SW480 (cell line): Measurements from ENCODE around the gene ACSM2B.
"Not testable (repeated sequence)": the region's sequence is repeated elsewhere in the genome, so short reads cannot be mapped to it uniquely, and the experiment has no call there.

Experiments used
- DNase-seq: peaks from one replicate; pipeline ENCODE4 v3.0.0-alpha.2; 2016; ENCODE audit warnings: low spot score

The ACSM2B gene

GRCh38 chr16:20576145-20576544, at the start of gene ACSM2B:
Gene ACSM2B (minus strand): TSS chr16:20576367. CDS start chr16:20564845, 11,522 bp downstream.
- DNase-seq = not testable (repeated sequence)

DNA sequence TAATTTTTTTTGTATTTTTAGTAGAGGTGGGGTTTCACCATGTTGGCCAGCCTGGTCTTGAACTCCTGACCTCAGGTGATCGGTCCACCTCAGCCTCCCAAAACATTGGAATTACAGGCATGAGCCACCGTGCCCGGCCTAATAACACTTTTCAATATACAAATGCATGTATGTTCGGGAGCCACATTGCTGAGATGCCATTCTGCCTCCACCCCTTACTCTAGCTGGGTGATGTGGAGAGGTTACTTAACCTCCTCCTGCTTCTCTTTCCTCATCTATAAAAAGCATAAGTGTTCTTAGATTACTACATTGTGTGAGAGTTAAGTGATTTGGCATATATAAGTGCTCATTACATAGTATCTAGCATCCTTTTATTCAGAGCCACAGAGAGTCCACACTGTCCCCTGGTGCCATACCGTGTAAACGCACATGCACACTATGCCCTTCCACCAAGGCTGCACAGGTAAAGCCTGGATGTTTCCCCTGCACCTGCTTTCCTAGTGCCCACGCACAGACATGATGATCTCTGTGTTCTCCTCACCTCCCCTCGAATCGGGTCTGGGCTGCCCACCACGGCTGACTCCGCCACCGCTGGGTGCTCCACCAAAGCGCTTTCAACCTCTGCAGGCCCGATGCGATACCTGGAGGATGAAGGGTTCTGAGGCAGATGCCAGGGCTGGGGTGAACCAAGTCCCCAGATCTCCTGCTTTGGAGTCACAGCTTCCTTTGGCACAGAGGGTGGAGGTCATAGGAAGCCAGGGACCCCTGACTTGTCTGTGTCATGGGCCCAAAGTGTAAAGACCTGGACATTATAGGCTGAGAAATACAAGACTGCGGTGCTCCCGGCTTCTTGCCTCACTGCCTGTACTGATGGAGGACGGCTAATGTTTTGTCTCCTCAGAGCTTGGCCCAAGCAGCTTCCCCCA, 49.0 kb upstream of the ACSM2B start:
- DNase-seq = no peak

- DNase-seq = no peak
These were observed 48.0 kb upstream of the ACSM2B start for GRCh38 chr16:20624205-20624604.

DNA sequence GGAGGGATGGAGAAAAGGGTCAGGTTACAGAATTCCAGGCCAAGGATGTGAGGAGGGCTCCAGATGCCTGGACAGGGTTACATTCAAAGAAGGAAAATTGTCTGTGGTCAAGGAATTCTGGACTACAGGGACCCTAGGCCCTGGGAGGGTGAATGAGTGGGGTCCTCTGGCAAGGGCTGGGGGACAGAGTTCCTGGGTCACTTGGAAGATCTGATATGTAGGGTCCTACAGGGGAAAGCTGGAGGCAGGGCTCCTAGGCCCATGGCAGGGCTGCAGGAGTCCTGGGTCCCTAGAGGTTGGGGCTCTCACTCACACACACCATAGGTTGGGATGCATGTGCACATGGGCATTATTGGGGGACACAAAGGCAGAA, 46.3 kb upstream of the ACSM2B start:
- no peak for DNase-seq

DNA sequence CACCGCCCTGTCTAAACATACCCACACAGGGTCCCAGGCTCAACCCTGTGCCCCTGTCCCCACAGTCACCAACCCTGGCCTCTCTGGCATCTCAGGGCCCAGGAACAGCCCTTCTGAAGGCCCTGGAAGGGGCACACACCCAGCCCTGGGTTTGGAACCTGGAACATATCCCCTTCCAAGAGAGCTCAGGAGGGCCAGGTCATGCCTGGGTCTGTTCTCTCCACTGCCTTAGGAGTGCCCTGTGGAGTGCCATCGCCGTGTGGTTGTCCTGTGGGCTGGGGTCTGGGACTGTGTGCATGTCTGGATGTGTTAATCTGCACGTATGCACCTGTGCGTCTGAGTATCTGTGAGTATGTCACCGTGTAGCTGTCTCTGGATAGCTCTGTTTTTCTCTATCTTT, 45.2 kb upstream of the ACSM2B start:
- no peak for DNase-seq

DNA sequence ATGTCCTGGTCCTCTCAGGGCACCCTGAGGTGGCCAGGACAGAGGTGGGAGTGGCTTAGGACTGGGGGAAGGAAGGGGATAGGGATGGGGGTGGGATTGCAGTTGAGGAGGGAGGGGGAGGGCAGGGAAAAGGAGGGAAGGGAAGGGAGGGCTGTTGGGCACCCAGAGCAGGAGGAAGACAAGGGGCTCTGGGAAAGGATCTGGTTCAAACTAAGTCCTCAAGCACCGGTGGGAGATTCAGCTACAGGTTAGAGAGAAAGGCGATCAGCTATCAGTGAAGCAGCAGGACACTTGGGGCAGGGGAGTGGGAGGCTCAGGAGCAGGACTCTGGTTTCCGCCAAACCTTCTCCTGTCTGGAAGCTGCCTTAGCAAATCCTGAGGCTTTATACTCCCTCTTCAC, 44.6 kb upstream of the ACSM2B start:
- DNase-seq = no peak

DNA sequence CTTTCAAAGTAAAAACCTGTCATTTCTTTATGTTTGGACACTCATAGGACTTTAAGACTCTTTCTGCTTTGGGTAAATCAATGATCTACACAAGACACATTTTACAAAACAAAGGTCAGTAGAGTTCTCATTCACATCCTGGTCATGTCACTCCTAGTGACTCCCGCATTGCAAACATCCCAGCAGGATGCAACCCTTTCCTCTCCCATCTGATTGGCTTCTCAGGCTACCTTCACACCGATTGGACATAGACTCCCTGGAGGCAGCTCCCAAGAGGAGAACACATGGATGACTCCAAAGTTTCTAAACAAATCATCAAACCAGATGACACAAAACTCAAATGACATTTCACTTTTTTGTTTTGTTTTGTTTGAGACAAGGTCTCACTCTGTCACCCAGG, 43.8 kb upstream of the ACSM2B start:
- DNase-seq = no peak

DNA sequence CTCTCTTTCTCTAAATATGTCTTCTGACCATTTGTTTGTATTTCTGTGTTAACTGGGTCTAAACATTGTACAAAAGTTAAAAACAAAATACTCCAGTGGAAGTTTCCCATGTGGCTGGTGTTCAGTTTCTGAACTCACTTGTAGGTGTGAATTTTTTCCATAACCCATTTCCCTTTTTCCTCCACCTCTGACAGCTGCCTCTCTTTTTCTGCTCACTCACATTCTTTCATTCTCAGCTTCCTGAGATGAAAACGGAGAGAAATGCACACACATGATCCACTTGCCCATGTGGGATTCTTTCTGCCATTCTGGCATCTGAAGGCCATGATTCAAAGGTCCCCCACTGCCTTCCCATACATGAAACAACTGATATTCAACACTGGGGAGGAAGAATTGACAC, 41.1 kb upstream of the ACSM2B start:
- no peak for DNase-seq

DNA sequence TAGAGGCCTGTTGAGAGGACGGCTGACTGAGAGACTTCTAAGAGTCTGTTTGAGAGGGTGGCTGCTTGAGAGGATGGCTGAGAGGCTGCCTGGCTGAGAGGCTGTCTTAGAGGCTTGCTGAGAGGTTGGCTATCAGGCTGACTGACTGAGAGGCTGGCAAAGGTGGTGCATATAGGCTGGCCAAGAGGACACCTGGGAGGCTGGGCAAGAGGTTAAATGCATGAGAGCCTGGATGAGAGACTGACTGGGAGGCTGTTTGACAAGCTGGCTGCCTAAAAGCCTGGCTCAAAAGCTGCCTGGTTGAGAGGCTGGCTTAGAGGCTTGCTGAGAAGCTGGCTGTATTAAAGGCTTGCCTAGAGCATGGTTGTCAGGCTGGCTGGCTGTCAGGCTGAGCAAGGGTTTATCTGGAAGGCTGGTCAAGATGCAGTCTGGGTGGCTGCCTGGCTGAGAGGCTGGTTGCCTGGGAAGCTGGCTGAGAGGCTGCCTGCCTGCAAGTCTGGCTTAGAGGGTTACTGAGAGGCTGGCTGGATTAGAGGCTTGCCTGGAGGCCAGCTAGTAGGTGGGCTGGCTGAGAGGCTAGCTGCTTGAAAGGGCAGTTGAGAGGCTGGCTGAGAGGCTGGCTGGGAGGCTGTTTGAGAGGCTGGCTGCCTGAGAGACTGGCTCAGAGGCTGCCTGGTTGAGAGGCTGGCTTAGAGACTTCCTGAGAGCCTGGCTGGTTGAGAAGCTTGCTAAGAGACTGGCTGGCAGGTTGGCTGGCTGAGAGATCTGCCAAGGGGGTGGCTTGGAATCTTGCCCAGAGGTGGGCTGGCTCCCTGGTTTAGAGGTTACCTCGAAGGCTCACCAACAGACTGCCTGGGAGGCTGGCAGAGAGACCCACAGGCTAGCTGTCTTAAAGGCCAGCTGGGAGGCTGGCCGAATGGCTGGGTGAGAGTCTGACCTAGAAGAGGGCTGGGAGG, 38.3 kb upstream of the ACSM2B start:
- DNase-seq = no peak

DNA sequence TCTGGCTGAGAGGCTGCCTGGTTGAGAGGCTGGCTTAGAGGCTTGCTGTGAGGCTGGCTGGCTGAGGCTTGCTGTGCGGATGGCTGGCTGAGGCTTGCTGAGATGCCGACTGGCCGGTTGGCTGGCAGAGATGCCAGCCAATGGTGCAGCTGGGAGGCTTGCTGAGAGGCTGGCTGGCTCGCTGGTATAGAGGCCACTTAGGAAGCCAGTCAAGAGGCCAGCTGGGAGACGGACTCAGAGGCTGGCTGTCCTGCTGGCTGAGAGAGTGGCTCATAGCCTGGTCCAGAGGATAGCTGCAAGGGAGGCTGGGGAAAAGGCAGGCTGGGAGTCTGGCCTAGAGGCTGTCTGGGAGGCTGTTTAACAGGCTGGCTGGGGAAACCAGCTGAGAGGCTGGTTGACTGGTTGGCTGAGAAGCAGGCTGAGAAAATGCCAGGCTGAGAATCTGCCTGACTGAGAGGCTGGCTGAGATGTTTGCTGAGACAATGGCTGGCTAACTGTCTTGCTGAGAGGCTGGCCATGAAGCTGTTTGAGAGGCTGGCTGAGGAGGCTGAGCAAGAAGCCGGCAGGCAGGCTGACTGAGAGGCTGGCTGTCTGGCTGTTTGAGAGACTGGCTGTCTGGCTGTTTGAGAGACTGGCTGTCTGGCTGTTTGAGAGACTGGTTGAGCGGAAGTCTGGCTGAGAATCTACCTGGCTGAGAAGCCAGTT, 37.5 kb upstream of the ACSM2B start:
- no peak for DNase-seq

DNA sequence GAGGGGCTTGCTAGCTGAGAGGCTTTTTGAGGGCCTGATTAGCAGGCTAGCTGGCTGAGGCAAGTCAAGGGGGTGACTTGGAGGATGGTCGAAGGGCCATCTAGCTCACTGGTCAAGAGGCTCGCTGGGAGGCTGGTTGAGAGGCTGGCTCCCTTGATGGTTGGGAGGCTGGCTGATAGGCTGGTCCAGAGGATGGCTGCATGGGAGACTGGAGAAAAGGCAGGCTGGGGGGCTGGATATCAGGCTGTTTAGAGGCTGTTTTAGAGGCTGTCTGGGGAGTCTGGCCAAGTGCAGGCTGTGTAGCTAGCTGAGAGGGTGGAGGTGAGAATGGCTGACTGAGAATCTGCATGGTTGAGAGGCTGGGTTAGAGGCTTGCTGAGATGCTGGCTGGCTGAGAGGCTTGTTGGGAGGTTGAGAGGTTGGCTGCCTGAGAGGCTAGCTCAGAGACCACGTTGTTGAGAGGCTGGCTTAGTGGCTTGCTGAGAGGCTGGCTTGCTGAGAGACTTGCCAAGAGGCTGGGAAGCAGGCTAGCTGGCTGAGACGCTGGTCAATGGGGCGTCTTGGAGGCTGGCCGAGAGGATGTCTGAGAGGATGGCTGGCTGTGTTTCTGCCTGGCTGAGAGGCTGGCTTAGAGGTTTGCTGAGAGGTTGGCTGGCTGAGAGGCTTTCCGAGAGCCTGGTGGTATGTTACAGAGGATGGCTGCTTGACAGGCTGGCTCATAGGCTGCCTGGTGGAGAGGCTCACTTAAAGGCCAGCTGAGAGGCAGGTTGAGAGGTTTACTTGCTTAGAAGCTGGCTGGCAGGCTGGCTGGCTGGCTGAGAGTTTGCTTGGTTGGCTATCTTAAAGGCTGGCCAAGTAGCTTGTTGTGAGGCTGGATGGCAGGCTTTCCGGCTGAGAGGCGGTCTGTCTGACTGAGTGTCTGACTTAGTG, 36.6 kb upstream of the ACSM2B start:
- no peak for DNase-seq

GRCh38 chr16:20611975-20612481, 35.9 kb upstream of the ACSM2B start:
- DNase-seq = no peak

- no peak for DNase-seq
These were observed 35.3 kb upstream of the ACSM2B start for GRCh38 chr16:20611350-20611902.

GRCh38 chr16:20610892-20611349, 34.8 kb upstream of the ACSM2B start:
- DNase-seq = no peak

DNA sequence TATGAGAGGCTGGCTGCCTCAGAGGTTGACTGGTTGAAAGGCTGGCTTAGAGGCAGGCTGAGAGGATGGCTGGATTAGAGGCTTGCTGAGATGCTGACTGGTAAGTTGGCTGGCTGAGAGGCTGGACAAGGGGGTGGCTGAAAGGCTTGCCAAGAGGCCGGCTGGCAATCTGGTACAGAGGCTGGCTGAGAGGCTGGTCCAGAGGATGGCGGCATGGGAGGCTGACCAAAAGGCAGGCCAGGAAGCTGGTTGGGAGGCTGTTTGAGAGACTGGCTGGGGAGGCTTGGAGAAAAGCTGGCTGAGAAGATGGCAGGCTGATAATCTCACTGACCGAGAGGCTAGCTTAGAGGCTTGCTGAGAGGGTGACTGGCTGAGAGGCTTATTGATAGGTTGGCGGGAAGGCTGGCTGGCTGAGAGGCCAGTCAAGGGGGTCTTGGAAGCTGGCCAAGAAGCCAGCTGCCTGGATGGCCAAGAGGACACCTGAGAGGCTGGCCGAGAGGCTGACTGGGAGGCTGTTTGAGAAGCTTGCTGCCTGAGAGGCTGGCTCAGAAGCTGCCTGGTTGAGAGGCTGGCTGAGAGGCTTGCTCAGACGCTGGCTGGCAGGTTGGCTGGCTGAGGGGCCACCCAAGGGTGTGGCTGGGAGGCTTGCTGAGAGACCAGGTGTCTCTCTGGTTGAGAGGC, 34.2 kb upstream of the ACSM2B start:
- no peak for DNase-seq

- DNase-seq = peak; percentile 21
These were observed 26.0 kb upstream of the ACSM2B start for GRCh38 chr16:20602205-20602604.

DNA sequence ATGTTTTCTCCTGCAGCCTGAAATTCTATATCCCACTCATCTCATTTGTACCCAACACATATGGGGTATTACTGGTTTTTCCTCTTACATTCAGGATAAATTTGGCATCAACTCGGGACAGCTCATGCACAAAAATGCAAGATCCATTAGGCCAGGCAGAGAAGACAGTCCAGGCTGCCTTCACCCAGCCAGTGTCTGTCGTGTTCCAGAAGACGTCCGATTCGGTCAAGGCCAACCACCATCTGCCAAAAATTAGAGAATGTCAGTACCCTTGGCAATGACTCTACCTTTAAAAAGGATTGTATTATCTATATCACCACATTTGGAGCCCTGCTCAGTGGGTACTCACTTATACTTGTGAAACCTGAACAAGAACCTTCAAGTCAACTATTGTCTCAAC, 23.3 kb upstream of the ACSM2B start:
- DNase-seq = not testable (repeated sequence)

DNA sequence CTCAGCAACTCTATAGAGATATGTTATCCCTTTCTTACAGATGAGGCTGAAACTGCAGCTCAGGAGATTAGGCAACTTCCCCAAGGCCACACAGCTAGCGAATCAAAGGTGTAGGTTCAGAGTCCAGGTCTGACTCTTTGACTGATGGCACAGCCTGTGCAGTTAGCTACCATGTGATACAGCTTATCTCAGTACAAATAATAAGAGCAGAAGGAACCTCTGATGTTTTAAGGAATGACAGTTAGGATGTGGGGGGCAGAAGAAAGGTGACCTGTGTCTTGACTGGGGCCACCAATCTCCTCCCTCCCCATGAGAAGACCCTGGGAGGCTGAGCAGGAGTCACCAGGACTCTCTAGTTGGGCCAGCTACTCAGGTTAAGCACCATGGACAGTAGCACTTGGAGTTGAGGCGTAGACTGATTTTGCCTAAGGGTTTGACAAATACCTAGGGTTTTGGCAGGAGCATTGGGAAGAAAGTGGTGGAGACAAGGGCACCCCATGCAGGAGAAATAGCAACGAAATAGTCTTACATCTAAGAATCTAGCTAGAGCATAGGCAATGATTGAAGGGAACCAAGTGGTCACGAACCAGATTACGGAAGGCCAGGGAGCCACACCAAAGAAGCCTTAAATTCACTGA, 22.8 kb upstream of the ACSM2B start:
- DNase-seq = no peak

- DNase-seq = not testable (repeated sequence)
These were observed 19.5 kb upstream of the ACSM2B start for GRCh38 chr16:20595694-20596093.
